GM18909 (cell line): ENCODE measurements around the gene SLC9C2.
"Not testable (repeated sequence)": the region's sequence is repeated elsewhere in the genome, so short reads cannot be mapped to it uniquely, and the experiment has no call there.

Source experiments
- ATAC-seq: cut with Tn5 transposase; IDR thresholded peaks from one replicate; pipeline ENCODE4 v1.9.1; 2021; ENCODE audit warnings: mild to moderate bottlenecking; ENCODE audit not compliant: unreplicated experiment, poor library complexity

SLC9C2 gene

DNA sequence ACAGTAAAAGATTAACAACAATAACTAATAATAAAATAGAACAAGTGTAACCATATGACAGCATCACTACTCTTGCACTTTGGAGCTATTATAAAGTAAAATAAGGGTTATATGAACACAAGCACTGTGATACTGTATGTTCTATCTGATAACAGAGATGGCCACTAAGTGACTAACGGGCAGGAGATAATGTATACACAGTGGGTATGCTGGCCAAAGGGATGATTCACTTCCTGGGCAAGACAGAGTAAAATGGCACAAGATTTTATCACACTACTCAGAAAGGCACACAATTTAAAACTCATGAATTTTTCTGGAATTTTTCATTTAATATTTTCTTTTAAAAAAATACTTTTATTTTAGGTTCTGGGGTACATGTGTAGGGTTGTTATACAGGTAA is 12.3 kb downstream of the SLC9C2 start:
- ATAC-seq, result no peak

DNA sequence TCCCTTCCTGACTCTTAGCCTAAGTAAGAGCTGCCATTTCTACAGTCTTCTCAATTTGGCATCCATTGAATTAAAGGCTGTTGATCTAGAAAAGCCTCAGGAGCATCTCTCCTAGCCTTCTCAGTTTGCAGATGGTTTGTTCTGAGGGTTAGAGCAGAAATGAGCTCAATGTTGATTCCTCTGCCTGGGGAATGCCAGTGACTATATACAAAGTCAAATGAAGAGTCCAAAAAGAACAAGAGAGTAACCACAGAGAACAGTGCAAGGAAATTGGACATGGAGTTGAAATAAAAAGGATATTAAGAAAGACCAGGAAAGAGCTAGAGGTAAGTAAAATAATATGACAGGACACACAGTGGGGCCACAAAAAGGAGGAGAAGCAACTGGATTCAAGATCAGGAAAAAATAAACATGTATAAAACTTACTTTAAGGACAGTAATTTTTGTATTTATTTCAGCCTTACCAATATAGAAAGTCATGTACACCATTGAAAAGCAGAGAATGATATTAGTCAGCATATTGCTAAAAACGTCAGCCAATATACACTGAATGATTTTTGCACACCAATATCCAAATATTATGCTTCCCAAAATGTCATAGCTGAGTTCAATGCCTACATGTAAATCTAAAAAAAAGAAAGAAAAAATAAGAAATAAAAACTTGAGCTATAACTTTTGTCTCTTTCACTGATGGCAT is 21.3 kb downstream of the SLC9C2 start:
- no peak for ATAC-seq

DNA sequence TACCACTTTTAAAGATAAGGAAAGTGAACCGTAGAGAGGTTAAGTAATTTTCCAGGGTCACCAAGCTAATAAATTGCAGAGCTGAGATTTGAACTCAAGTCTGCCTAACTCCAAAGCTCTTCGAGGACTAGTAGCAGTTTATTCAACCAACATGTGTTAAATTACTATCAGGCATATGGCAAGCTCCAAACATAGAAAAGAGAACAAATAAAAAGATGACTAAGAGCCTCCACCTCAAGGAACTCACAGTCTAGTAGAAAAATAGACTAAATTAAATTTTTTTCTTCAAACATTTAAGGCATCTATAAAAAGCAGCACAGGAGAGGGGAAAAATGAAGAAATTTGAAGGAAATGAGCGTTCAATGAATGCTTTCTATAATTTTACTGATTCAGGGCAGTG is 22.2 kb downstream of the SLC9C2 start:
- no peak for ATAC-seq

DNA sequence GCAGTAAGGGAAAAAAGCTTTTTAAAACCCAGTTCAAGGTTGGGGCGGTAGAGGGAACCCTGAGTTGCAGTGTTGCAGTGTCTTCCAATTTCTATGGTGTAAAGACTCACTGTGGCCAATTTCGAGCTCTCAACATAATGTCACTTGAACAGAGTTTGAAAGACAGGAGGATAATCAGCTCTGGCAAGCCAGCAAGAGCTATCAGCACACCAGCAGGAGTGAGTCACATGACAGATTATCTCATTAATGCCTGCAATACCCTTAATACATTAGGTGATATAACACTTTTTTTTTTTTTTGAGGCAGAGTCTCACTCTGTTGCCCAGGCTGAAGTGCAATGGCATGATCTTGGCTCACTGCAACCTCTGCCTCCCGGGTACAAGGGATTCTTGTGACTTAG is 22.8 kb downstream of the SLC9C2 start:
- no peak for ATAC-seq

DNA sequence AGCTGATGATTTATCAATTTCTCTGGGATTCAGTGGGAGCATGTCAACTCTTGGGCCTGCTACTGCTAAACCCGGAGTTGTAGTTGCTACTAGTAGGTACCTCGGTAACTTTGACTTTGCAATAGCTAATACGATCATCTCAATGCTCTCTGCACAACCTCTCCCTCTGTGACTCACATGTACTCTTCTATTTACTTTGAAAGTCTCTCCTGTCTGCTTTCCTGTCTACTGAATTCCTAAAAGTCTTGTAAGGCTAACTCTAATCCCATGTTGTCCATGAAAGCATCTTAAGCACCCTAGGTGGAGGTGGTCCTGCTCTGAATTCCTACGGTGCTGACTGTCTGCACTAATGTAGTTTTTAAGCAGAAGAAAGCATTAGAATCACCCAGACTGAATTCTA is 29.3 kb downstream of the SLC9C2 start:
- ATAC-seq, result no peak

DNA sequence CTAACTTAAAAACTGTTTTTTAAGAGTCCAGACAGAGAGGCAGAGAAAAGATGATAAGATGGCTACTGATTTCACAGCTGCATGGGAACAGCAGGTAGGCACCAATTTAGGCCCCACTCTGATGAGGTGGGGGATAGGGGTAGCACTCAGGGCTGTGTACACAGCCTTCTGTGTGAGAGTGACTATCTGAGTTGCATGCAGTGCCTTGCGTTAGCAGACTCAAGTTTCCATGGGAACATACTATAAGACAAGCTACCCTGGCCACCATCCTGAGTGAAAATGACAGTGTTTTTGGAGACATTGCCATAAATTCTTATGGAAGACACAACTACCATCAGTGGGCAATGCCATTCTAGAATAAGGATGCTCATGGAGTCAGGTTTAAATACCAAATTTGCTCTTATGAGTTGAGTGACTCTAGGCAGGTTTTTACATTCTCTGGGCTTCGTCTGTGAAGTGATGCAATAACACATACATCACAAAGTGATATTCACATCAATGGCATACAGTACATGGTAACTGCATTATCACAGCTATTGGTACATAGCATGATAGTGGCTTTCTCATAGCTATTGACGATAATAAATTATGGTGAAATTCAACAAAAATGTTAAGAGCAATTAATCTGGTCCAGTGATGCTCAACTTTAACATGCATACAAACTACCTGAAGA is 30.5 kb downstream of the SLC9C2 start:
- ATAC-seq, result no peak

DNA sequence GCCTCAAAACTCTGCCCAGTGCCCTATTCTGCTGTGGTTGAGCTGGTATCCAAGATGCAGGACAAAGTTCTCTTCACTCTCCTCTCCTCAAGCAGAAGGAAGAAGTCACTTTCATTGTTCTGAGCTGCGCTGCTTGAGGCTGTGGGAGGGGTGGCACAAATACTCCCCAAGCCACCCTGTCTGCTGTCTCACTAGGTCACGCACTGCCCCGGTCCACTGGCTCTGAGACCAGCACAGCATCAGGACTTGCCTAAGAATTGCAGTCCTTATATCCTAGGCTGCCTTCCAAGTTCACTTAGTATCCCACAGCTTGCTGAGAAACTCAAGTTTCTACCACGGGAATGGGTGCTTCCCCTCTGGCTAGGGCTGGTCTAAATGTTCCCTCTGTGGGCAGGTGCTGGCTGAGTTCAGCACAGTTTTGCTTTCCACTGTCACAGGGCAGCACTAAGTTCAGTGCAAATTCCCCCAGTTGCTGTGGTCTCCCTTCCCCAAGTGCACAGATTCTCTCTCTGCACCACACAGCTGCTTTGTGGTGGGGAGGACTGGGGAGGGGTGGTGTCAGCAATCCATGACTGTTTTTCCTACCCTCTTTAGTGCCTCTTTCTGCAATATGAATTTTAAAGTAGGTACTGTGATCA is 32.4 kb downstream of the SLC9C2 start:
- ATAC-seq, result no peak

DNA sequence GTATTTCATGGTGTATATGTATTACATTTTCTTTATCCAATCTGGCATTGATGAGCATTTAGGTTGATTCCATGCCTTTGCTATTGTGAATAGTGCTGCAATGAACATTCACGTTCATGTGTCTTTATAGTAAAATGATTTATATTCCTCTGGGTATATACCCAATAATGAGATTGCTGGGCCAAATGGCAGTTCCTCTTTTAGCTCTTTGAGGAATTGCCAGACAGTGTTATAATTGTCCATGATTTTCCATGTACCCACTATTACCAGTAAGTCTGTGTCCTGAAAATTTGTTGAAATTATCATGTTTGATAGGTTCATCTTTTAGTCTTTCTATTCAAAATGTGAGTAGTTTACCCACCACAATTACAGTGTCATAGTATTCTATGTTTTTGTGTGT is 34.4 kb downstream of the SLC9C2 start:
- ATAC-seq, result no peak

DNA sequence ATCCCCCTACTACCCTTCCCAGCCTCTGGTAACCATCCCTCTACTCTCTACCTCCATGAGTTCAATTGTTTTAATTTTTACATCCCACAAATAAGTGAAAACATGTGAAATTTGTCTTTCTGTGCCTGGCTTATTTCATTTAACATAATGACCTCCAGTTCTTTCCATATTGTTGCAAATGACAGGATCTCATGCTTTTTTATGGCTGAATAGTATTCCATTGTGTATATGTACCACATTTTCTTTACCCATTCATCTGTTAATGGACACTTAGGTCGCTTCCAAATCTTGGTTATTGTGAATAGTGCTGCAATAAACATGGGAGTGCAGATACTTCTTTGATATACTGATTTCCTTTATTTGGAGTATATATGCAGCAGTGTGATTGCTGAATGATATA is 39.0 kb downstream of the SLC9C2 start:
- ATAC-seq, result not testable (repeated sequence)

DNA sequence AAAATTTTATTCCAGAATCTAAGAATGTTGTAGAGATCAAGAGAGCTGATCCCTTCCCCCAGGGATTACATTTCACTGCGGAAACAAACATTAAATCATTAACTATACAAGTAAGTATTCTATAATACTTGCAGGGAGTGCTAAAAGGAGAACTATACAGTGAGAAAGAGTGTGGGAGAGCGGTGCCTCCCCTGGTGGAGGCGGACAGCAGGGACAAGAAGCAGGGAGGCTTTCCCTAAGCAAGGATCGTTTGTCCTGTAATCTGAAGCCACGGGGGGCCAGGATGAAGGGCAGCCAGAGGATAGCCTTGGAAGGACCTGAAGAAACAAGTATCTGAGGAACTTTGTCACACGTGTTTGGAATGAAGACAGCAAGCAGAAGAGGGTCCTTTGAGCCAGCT is 40.1 kb downstream of the SLC9C2 start:
- no peak for ATAC-seq

DNA sequence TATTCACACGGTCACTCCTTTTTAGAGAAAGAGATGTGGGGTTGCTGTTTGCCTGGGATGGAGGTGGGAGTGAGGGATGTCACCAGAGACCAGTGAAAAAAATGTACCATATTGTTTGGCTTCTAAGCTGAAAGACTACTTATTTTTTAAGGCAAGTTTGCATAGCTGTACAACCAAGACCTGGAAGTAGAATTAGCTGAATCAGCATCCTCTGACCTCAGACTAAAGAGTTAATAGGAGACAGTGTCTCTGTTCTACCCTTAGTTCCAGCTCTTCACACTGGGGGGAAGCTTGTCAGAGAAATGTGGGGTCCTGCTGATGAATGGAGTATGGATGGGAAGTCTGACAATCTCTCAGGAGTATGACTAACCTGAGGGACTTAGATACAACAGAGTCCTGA is 41.6 kb downstream of the SLC9C2 start:
- ATAC-seq, result no peak

DNA sequence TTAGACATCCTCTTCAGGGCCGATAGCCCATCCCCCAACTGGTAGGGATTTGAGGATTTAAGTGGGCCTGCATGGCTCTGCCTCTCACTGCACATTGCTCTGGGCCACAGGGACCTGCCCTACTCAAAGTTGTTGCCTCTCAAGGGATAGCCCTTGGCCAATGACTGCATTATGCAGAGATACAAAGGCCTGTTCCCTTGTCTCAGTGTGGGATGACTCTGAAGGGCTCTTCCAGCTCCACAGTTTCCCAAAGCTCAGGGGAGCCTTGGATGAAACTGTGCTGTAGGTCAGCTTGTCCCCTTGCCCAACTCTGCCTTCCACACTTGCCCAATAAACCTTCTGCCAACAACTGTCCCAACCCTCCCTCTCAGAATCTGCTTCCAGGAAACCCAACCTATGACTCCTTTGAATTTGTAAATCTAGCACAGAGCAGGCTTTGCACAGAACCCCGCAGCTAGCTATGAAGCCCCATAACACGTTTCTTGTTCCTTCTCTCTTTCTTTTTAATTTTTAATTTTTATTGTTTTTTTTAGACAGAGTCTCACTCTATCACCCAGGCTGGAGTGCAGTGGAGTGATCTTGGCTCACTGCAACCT is 42.5 kb downstream of the SLC9C2 start:
- no peak for ATAC-seq

DNA sequence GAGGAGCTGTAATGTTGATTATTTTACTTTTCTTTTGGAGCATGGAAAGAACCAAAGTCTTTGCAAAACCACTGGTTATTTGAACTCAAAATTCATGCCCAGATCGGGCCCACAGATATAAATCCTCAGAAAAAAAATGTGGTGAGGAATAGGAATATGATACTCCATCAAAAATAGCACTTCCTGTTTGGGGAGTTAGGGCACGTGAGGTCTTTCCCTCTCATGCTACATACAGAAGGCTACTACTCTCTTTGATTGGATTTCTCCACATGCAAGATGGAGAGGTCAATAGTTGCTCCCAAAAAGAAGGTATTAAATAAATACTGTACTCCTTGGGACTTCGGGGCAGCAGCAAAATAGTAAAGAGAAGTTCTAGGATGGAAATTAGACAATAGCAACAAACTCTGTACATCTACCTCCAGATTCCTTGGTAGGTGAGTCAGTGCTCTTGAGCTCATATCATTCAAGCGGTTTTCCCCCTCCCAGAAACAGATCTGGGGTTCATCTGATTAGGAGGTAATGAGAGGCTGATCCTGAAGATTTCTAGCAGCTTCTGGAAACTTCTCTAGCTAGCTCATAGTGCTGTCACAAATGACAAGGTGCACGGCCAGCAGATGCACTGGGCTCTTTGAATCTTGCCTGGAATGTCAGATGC is 47.1 kb downstream of the SLC9C2 start:
- ATAC-seq, result no peak

DNA sequence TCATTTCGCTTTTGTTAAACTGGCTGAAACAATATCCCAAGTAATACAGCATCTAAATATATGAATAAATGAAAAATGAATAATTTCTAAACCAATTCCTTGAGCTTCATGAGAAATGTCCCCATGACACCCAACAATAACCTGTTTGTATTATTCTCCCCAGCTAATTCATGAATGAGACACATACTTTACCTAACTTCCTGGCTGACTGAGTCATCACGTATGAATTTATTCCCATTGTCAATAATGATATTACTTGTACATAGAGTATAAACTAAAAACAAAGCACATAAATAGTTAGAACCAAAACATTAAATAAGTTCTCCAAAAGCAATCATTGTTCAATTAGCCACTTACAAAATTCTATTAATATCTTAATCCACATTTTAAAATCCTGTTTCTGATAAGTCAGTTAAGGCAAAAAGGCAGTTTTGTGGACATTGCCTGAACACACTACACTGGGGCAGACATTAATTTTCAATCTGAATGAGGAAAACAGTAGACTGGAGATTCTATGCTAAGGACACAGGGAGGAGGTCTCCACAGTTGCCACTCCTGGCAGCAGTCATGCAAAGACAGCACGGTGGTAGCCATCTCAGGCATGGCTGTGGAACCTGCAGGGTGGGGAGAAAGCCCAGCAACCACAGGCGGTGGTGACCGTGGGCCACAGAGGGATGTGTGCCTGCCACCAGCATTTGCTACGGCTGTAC is 48.2 kb downstream of the SLC9C2 start:
- no peak for ATAC-seq

DNA sequence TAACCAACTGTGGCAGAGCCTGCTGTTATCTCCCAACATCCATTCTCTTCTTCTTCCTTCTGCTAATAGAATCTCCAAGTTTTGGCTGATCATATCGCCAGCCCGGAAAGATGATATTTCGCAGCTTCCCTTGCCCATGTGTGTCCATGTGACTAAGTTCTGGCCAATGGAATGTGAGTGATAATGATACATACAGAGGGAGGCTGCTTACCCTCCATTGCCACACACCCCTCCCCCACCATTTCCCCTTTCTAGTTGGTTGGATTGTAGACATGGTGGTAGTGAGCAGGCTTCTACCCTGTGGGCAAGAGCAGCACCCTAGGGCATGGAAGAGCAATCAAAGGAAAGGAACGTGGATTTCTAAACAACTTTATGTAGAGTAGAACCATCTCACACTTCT is 48.8 kb downstream of the SLC9C2 start:
- ATAC-seq, result no peak

DNA sequence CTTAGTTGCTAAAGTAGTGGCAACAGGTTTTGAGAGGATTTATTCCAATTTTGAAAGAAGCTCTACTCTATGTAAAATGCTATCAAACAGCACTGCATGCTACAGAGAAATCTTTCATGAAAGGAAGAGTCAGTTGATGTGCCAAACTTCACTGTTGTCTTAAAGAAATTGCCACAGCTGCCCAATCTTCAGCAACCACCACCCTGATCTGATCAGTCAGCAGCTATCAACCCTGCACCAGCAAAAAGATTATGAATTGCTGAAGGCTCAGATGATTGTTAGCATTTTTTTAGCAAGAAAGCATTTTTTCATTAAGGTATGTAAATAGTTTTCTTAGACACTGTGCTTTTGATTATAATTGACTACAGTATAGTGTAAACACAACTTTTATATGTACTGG is 49.6 kb downstream of the SLC9C2 start:
- no peak for ATAC-seq

DNA sequence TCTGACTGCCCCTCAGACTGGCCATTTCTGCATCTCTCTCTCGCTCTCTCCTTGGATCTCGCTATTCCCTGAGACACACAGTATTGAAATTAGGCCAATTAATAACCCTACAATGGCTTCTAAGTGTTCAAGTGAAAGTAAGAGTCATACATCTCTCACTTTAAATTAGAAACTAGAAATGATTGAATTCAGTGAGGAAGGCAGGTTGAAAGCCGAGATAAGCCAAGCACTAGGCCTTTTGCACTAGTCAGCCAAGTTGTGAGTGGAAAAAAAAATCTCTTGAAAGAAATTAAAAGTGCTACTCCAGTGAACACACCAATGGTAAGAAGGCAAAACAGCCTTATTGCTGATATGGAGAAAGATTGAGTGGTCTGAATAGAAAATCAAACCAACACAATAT is 51.2 kb downstream of the SLC9C2 start:
- no peak for ATAC-seq

DNA sequence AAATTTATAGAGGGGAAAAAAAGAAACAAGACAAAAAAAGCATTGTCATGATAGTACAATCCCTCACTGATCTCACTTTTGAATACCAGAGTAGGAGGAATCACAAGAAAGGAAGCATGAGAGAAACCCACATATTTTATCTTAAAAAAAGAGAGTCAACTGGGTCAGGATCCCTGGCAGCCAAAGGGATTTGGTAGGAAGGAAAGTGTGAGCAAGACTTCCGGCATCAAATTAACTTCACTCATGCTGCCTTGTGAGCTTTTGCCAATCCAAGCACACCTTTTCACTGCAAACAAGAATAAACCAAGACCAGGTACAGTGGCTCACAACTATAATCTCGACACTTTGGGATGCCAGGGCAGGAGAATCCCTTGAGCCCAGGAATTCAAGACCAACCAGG is 53.1 kb downstream of the SLC9C2 start:
- ATAC-seq, result no peak

DNA sequence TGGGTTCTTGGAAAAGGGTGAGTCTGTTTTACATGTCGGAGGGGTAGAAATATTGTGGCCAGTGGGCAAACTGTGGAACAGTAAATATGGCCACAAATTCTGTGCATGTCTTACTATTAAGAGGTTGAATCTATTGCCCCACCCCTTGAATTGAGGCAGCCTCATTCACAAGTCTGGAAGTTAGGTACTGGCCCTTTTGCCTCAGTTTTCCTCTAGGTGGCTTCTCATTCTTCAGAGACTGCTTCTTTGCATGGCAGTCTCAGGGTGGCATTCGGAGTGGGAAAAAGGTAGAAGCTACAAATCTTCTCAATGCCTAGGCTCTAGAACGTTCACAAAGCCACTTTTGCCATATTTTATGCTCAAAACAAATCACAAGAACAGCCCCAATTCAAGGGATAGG is 57.2 kb downstream of the SLC9C2 start:
- no peak for ATAC-seq

DNA sequence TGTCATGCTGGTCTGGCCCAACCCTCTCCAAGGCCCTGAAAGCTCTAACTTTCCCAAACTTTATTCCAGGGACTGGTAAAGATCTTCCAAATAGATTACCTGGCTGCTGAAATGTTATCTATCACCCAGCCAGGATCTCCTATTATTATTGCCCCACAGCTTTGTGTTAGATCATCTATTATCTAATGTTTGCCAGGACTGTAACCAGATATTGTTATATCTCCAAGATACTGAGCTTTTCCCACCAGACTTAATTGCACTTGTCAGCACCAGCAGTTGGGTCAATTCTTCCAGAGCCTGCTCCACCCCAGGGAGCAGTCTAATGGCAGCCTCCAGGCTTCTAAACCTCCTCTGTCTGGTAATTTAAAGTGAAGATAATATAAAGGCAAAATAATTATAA is 66.6 kb downstream of the SLC9C2 start:
- ATAC-seq, result no peak
